Measurements from ENCODE around the gene CHCHD2. TPM values are rescaled to one million over a fixed set of nuclear protein-coding genes. Genes with fewer than 3 reads are reported as not detected.
"Not testable (repeated sequence)": the region's sequence is repeated elsewhere in the genome, so short reads cannot be mapped to it uniquely, and the experiment has no call there.

CHCHD2 gene
- total RNA-seq, 1 donor from 2014 or later: 616 TPM

- DNase-seq (ENCODE audit: low read depth): no peak
Observed at GRCh38 chr7:56086761-56087160, 19.5 kb downstream of the CHCHD2 start.

- DNase-seq (ENCODE audit: low read depth): peak; percentile 83
Observed at GRCh38 chr7:56083150-56083785, 23.0 kb downstream of the CHCHD2 start.

GRCh38 chr7:56081626-56082340, 24.5 kb downstream of the CHCHD2 start:
- no peak for DNase-seq (ENCODE audit: low read depth)

GRCh38 chr7:56080726-56081435, 25.4 kb downstream of the CHCHD2 start:
- not testable (repeated sequence) for DNase-seq (ENCODE audit: low read depth)

- peak; percentile 93 for DNase-seq (ENCODE audit: low read depth)
Observed at GRCh38 chr7:56079450-56080185, 26.7 kb downstream of the CHCHD2 start.

- no peak for DNase-seq (ENCODE audit: low read depth)
Observed at GRCh38 chr7:56078196-56078595, 28.1 kb downstream of the CHCHD2 start.

- no peak for DNase-seq (ENCODE audit: low read depth)
Observed at GRCh38 chr7:56077681-56078080, 28.6 kb downstream of the CHCHD2 start.

GRCh38 chr7:56074371-56074791, 31.9 kb downstream of the CHCHD2 start:
- DNase-seq (ENCODE audit: low read depth): peak; percentile 92

GRCh38 chr7:56066376-56066775, 39.9 kb downstream of the CHCHD2 start:
- DNase-seq (ENCODE audit: low read depth): not testable (repeated sequence)

GRCh38 chr7:56063882-56064625, 42.2 kb downstream of the CHCHD2 start, which contains the start of gene SUMF2:
SUMF2 (plus strand) TSS chr7:56064286; CDS start chr7:56064312, 26 bp downstream.
- peak; percentile 96 for DNase-seq (ENCODE audit: low read depth)

- DNase-seq (ENCODE audit: low read depth): no peak
Observed at GRCh38 chr7:56063500-56063881, 42.8 kb downstream of the CHCHD2 start.

- DNase-seq (ENCODE audit: low read depth): peak; percentile 31
Observed at GRCh38 chr7:56062382-56062781, 43.9 kb downstream of the CHCHD2 start.

- no peak for DNase-seq (ENCODE audit: low read depth)
Observed at GRCh38 chr7:56053993-56054392, 52.3 kb downstream of the CHCHD2 start.

- DNase-seq (ENCODE audit: low read depth): no peak
Observed at GRCh38 chr7:56053379-56053778, 52.9 kb downstream of the CHCHD2 start.

Other genes starting within 250 kb of the CHCHD2 start
- gene SEPTIN14, start 243.7 kb downstream of the CHCHD2 start, total RNA-seq: not detected in 2 replicates
- gene ZNF713, start 219.0 kb downstream of the CHCHD2 start, total RNA-seq: 4.5 and 5.6 TPM in 2 replicates
- gene MRPS17, start 154.6 kb downstream of the CHCHD2 start, total RNA-seq: 18.3 and 19.1 TPM in 2 replicates
- gene NIPSNAP2, start 141.9 kb downstream of the CHCHD2 start, total RNA-seq: 101 and 117 TPM in 2 replicates
- gene PSPH, start 55.0 kb downstream of the CHCHD2 start, total RNA-seq: 66.0 and 72.7 TPM in 2 replicates
- gene CCT6A, start 54.7 kb downstream of the CHCHD2 start, total RNA-seq: 290 and 369 TPM in 2 replicates
- gene SUMF2, start 42.2 kb downstream of the CHCHD2 start, total RNA-seq: 155 and 162 TPM in 2 replicates
- gene PHKG1, start 13.5 kb downstream of the CHCHD2 start, total RNA-seq: 35.2 and 57.5 TPM in 2 replicates
- not detected in 2 replicates for gene NUPR2, start 9.9 kb upstream of the CHCHD2 start, total RNA-seq

All from myocyte (in vitro differentiated cells).